Measurements from ENCODE around the gene SLC9A5.

SLC9A5 gene

GRCh38 chr16:67208154-67208896 is 40.5 kb upstream of the SLC9A5 start:
- TF ChIP-seq CTCF (IDR thresholded peaks at IDR 0.05; ENCODE audit: low read depth, low read length) = no peak
- H3K4me3 ChIP-seq (ENCODE audit: low read depth, low read length) = no peak overlapping the region

- no peak overlapping the region for H3K4me3 ChIP-seq (ENCODE audit: low read depth, low read length)
- no peak for TF ChIP-seq CTCF (IDR thresholded peaks at IDR 0.05; ENCODE audit: low read depth, low read length)
Measured at GRCh38 chr16:67209565-67209964, 39.2 kb upstream of the SLC9A5 start.

- H3K4me3 ChIP-seq (ENCODE audit: low read depth, low read length) = no peak overlapping the region
- TF ChIP-seq CTCF (IDR thresholded peaks at IDR 0.05; ENCODE audit: low read depth, low read length) = no peak
Measured at GRCh38 chr16:67210069-67210937, 38.5 kb upstream of the SLC9A5 start.

GRCh38 chr16:67211674-67212073 is 37.1 kb upstream of the SLC9A5 start:
- no peak for TF ChIP-seq CTCF (IDR thresholded peaks at IDR 0.05; ENCODE audit: low read depth, low read length)
- no peak overlapping the region for H3K4me3 ChIP-seq (ENCODE audit: low read depth, low read length)

- H3K4me3 ChIP-seq (ENCODE audit: low read depth, low read length) = no peak overlapping the region
- TF ChIP-seq CTCF (IDR thresholded peaks at IDR 0.05; ENCODE audit: low read depth, low read length) = no peak
Measured at GRCh38 chr16:67212766-67213165, 36.0 kb upstream of the SLC9A5 start.

GRCh38 chr16:67213197-67214019 is 35.4 kb upstream of the SLC9A5 start:
- no peak for TF ChIP-seq CTCF (IDR thresholded peaks at IDR 0.05; ENCODE audit: low read depth, low read length)
- H3K4me3 ChIP-seq (ENCODE audit: low read depth, low read length) = no peak overlapping the region

Measured in WI38 (cell line).